ENCODE measurements around the gene DUSP16.
"Not testable (repeated sequence)": the region's sequence is repeated elsewhere in the genome, so short reads cannot be mapped to it uniquely, and the experiment has no call there.

The DUSP16 gene
- 95.0 to 139 (median 112) reads per million in 4 donors for total RNA-seq

DNA sequence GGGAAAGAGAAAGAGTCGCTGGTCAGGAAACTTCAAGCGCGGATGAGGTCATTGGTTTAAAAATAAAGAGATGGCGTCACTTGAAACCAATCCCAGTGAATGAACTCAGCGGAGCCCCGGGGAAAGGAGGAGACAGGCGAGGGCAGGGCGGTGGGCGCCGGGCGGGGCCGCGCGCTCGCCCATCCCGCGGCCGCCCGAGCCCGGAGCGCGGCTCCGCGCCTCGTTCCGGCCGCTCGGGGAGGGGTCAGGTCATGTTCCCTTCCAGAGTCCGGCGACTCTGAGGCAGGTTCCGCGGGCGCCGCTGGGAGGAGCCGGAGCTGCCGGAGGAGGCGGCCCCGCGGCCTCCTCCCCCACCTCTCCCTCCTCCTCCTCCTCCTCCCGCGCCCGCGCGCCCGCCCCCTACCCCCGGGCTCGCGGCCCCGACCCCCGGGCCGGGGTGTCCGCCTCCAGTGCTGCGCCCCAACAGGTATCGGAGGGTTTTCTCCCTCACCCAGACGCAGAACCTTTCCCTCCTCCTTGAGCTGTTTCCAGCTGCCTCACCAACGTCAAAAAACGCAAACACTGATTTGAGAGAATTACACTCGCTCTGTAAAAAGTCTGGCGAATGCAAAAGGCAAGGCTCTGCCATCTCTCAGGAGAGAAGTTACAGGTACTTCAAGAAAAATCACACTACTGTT lies at the start of gene DUSP16:
DUSP16 (minus strand) TSS at position 279 of the 677 bp plus-strand sequence. CDS start 41,765 bp downstream, outside the sequence.
- DNase-seq, result peak; percentile 60 to 90 (median 77)

DNA sequence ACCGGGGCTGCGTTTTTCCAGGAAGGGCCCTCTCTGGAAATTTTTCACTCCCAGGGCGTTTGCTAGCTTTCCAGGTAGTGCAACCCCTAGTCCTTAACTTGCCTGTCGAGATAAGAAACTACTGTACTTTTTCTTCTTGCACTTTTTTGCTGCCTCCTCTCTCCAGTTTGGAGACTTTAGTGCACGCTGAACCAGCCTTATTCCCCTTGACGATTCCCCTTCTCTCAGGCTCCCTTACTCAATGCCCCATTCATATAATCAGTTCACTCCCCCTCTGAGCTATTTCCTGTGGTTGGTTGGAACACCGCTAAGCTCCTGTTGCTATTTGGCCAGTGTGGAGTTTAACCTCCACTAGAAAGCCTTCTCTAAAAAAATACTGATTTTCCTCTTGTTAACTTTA lies 49.7 kb upstream of the DUSP16 start:
- DNase-seq, result peak in 2 of 5 donors; percentile 26 to 42

DNA sequence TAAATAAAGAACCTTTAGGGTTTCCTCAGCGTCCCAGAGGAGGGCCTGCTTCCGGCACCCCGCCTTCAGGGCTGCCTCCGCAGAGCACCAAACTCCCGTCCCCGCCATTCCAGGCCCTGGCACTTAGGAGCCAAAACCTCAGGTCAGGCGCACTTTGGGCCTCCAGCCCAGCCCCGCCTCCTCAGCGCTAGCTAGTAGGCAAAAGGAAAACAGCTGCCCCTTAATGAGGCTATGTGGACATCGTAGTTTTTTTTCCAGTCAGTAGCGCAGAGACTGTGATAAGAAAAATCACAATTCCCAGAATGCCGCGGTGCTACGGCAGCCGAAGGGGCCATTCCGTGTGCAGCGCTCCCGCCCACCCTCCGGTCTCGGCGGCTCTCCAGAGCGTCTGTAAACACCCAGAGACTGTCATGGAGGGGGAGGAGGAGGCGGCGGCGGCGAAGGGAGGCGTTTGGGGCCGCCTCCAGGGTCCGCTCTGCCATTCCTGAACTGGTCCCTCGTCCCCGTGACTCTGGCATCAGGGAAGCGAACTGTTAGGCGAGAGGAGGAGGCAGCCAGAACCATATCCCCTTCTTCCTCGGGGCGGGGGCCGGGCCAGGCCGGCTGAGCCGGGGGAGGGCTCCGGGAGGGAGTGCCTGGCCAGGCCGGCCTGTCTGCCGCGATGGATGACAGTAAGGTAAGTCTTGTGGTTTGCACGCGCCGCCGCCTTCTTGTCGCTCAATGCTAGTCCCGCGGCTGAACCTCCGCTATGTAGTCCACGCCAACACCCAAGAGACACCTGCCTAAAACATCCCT lies 49.0 kb upstream of the DUSP16 start, which contains the start of gene CREBL2:
CREBL2 (plus strand) TSS at position 365 of the 795 bp plus-strand sequence; CDS start at position 662, 297 bp downstream.
- peak; percentile 69 to 89 (median 81) for DNase-seq

GRCh38 chr12:12610711-12611110 lies 48.0 kb upstream of the DUSP16 start:
- no peak for DNase-seq

DNA sequence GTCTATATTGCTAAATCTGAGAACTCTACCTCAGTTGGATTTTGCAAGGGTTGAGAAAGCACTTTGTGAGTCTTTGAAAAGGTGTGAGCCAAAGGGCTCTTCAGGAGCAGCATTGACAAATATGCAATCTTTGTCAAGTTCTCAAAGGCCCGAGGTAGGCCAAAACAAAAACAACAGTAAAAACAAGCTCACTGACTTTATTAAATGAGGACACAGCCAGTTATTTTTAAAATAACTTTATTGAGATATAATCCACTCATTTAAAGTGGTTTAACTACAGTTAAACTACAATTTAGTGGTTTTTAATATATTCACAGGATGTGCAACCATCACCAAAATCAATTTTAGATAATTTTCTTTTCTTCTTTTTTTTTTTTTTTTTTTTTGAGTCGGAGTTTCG lies 47.0 kb upstream of the DUSP16 start:
- no peak for DNase-seq

DNA sequence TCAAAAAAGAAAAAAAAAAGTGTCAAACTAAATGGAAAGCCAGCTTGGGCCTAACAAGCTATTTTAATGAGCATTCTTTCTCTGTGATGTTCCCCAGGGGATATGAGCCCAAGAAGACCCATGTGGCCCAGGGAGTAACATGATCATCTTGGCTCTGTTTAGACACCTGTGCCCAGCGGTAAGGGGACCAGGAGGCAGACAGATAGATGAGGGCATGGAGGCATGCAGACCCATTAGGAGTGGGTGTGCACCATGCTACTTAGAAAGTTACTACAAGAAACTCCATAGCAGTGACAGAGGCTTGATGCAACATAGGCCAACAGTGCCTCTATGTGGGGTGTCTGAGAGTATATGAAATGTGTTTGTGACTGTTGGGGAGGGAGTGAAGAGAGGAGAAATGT lies 45.9 kb upstream of the DUSP16 start:
- peak in 1 of 5 donors; percentile 49 for DNase-seq

DNA sequence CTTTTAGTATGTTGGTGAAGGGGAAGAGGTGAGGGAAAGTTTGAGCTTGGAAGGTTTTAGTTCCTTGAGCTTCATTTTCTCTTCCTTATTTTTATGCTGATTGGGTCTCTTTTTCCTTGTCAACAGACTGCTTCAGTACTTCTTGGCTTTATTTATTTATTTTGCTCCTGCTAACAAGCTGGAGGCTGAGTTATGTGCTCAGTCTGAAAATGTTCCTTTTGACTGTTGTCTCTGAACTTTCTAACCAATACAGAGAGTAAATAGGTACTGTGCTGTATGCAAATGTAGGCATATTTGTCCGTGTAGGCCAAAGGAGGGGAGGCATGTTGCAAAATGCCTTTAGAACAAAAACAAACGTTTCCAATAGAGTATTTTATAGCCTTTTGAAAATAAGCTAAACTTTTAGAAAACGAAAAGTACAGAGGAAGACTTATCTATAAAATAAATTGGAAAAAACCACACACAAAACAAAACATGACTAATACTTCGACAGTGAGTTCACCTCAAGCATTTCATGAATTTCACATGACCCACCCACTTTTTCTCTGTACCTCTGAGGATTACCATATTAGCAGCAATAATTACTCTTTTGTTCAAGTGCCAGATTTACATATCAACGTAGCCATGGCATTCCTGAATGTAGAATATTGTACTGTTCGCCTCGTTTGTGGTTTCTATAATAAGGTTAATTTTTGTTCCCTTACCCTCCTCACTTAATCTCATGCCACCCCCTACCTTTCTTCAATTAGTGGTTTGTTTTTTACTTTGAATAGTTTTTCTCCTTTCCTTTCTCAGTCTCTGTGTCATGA lies 44.3 kb upstream of the DUSP16 start:
- DNase-seq, result peak in 1 of 5 donors; percentile 46

GRCh38 chr12:12604740-12605139 lies 42.1 kb upstream of the DUSP16 start:
- no peak for DNase-seq

GRCh38 chr12:12600659-12601058 lies 38.0 kb upstream of the DUSP16 start:
- DNase-seq, result no peak

DNA sequence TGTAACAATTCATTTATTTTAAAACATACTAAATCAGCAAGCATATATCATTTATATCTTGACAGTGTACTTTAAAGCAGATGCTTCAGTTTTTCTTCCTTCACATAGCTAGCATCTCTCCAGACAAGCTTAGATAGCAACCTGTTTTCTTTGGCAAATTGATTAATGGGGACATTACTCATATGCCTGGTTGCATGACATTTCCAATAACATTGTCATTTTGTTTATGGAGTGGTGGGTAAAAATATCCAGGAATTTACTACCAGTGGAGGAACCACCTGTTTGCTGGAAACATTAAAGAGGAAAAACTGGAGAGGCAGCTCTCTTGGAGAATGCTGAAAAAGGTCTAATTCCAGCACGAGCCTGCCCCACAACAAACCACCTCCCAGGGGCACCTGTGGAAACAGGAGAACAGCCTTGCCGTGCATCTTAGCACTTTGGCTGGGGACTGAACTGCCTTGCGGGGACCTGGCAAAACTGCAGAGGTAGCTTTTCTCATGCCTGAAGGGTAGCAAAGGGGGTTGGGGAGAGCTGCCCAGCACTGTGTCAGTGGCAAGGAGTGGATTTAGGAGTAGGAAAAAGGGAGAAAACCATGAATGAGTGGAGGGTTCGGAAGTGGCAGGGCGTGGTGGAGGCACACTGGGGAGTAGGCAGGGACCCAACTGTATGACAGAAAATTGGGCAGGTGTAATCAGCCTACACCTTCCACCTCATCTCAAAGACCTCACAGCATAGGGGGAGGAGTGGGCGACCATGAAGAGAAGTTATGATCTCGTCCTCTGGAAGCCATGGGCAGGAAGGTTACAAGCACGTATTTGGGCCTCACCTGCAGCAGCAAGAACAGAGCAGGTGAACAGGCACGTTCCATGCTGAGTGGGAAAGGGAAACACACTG lies 37.3 kb upstream of the DUSP16 start:
- no peak for DNase-seq

- DNase-seq, result no peak
Observed at GRCh38 chr12:12598864-12599263, 36.2 kb upstream of the DUSP16 start.

DNA sequence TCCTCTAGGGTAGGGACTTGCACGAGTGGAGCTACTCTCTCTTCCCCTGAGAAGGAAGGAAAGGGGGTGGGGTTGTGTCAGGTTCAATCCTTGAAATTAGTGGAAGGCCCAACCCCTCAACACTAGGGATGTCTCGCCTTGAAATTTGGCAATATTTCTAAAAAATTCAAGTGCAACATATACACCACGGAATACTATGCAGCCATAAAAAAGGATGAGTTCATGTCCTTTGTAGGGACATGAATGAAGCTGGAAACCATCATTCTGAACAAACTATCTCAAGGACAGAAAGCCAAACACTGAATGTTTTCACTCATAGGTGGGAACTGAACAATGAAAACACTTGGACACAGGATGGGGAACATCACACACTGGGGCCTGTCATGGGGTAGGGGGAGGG lies 33.9 kb upstream of the DUSP16 start:
- DNase-seq, result not testable (repeated sequence)

- DNase-seq, result not testable (repeated sequence)
Observed at GRCh38 chr12:12595929-12596328, 33.3 kb upstream of the DUSP16 start.

DNA sequence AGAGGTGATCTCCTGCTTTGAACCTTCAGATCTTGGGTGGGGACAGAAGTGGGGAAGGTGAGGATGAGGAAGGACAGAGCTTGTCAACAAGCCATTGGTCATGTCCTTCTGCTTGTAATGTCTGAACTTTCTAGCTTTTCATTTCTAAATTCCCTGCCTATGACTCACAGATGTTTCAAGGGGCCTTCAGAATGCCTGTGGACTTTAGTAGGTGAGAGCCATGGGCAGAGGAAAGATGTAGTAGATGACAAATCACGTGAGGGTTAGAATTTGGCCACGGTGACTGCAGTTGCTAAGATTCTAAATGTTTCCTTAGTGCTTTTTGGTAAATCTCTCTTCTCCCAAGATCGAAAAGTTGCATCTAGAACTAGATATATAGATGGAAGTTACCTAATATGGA lies 30.3 kb upstream of the DUSP16 start:
- DNase-seq, result no peak

GRCh38 chr12:12590961-12591360 lies 28.3 kb upstream of the DUSP16 start:
- DNase-seq, result no peak

DNA sequence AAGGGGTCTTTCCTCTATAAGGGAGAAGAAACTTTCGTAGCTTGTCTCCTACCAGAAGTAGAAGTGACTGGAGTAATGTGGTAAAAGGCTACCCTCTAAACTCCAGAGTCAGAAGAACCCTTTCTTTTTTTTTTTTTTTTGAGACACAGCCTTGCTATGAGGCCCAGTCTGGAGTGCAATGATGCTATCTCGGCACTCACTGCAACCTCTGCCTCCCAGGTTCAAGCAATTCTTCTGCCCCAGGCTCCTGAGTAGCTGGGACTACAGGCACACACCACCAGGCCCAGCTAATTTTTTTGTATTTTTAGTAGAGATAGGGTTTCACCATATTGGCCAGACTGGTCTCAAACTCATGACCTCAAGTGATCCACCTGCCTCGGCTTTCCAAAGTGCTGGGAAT lies 25.8 kb upstream of the DUSP16 start:
- not testable (repeated sequence) for DNase-seq

DNA sequence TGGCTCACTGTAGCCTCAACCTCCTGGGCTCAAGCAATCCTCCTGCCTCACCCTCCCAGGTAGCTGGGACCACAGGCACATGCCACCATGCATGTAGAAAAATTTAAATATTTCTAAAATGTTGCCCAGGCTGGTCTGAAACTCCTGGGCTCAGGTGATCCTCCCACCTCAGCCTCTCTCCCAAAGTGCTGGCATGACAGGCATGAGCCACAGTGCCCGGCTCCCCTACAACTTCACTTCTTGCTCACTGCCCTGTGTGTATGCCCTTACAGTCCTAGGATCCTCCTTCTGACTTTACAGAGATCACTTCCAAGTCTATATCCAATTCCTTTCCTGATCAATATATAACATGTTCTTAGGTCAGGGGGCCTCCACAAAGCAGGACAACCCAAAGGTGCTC lies 25.2 kb upstream of the DUSP16 start:
- DNase-seq, result no peak

- no peak for DNase-seq
Observed at GRCh38 chr12:12586879-12587675, 24.4 kb upstream of the DUSP16 start.

GRCh38 chr12:12585115-12585863 lies 22.6 kb upstream of the DUSP16 start:
- DNase-seq, result no peak

DNA sequence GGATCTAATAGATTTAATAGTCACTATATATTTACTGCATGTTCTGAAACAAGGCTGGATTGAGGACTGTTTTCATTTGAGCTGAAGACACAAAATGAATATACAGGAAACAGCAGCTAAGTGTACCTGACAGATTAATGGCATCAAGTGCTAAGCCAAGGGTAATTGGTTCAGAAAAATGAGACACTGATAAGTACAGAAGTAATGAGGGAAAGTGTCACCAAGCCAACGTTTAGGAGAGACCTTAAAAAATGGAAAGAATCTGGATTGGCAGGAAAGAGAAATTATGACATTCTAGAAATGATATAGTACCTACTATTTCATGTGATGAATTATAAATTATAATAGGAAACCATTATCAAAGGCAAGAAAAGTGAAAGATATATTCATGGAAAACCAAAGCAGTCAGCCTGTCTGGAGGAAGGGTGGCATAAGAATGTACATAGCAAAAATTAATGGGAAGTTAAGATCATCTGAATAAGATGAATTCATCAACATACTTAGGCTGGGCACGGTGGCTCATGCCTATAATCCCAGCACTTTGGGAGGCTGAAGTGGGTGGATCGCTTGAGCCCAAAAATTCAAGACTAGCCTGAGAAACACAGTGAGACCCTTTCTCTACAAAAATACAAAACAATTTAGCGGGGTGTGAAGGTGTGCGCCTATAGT lies 21.0 kb upstream of the DUSP16 start:
- DNase-seq, result no peak

All from T-helper 1 cell (primary cell).